ENCODE measurements around the gene NT5DC1.
A peak's percentile ranks its signal among the peaks of the same experiment; 100 is the strongest.

NT5DC1 gene

DNA sequence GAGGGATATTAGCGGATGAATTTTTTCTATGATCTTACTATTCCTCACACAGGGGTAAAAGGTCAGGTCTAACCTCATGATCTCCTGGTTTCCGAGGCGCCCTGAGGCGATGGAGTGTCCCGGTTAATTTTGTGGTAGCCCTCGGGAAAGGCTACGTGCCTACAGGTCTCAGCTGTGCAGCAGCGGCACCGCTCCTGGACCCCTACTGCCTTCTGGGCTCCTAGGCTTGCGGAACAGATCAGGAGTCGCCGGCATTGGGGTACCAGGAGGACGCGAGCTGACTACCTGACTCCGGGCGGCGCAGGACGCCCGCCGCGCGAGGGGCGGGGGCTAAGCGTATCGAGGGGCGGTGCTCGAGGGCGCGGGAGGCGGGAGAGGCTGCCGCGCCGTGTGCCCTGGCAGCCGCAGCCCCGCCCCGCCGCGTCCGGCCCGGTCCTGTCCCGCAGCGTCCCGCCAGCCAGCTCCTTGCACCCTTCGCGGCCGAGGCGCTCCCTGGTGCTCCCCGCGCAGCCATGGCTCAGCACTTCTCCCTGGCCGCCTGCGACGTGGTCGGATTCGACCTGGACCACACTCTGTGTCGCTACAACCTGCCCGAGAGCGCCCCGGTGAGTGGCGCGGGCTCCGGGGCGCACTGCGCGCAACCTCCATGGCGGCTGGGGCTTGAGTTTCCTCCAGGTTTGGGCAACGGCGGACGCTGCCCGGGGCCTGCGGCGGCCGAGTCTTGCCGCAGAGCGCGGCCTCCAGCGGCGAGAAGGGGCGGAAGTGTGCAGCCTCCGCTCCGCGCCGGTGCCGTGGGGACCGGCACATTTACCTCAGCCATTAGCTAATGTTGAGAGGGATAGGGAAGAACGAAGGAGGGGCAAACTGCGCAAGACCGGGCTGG, at the start of gene NT5DC1:
Gene NT5DC1 (plus strand): TSS at position 435 of the 883 bp plus-strand sequence. CDS start 78 bp downstream, at position 513.
- DNase-seq (ENCODE audit: low spot score) = peak; percentile 82

DNA sequence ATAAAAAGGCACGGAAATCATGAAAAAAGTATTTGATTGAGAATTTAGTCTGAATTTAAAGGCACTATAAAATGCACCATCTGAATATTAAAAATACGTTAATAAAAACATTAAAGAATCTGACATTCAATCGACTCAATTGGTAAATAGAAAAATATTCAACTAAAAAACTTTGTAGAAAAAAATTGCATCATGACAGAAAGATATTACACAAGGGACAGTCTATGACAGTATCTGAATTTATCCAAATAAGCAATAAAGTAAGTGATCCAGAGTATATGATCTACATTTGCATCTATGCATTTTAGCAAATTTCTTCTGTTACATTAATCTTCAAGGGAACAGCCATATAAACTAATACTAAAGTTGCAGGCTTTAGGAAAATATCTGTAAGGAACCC, 49.4 kb upstream of the NT5DC1 start:
- DNase-seq (ENCODE audit: low spot score) = no peak

DNA sequence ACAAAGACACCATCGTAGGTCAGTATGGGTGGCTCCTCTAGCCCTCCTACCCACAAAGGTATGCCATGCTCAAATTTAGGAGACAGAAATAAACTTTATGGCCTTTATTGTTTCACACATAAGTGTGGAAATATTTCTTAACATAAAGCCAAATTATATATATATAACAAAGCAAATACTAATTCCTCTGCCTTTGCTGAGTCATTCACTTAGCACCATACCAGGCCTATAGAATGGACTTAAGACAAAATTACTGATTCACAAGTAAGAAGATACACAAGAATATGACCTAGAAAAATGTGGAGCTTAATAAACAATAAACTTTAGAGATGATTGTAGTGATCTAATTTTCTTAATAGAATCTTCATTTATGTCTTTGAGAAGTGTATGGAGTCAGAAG, 45.1 kb upstream of the NT5DC1 start:
- no peak for DNase-seq (ENCODE audit: low spot score)

DNA sequence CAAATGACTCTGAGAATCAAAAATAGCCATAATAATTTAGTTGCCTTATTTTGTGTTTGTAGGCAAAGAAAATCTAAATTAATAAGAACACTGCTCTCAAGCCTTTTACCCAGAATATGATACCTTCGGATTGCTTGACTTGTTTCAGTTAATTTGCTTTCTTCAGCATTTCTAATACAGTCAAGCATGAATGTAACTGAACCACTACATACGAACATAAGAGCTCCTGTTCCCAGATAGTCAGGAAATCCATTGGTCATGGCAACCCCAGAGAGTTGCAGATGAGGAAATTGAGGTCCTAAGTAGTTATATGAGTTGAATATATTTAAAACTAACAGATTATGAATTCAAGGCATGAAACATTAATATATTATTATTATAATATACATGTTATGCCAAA, 42.9 kb upstream of the NT5DC1 start:
- DNase-seq (ENCODE audit: low spot score) = no peak

DNA sequence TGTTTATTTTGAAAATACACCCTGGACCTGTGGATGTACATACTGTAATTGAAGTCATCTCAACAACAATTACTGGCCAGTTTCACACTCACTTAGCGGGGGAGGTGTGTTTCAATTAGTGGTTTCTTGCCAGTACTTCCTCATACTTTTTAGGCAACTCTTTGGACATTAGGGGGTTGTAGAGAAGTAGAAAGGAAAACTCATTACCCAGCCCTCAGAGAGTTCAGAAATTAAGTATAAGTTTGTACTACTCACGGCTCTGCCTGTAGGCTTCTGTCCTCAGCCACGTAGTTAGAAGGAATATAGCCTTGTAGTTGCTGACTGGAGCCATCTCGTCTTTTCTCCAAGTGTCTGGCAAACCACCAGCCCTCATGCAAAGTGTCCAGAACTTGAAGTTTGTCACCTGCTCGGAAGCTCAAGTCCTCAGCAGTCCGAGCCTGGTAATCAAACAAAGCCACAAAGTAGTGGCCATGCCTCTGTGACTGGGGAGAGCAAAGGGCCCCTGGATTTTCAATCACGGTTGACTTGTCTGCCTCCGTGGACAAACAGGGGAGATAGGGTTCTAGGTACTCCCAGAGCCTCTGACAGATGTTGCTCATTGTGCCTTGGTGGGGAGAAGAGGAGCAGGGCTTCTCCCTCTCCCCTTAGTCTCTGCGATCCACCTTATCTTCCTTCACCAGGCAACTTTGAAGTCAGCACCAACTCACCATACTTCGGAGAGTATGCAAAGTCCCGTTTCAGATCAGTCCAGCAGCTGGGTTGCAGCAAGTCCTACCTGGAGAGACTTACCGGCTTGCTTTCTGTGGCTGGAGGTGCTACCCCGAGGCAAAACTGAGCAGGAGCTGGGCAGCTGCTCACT, 40.7 kb upstream of the NT5DC1 start:
- no peak for DNase-seq (ENCODE audit: low spot score)

DNA sequence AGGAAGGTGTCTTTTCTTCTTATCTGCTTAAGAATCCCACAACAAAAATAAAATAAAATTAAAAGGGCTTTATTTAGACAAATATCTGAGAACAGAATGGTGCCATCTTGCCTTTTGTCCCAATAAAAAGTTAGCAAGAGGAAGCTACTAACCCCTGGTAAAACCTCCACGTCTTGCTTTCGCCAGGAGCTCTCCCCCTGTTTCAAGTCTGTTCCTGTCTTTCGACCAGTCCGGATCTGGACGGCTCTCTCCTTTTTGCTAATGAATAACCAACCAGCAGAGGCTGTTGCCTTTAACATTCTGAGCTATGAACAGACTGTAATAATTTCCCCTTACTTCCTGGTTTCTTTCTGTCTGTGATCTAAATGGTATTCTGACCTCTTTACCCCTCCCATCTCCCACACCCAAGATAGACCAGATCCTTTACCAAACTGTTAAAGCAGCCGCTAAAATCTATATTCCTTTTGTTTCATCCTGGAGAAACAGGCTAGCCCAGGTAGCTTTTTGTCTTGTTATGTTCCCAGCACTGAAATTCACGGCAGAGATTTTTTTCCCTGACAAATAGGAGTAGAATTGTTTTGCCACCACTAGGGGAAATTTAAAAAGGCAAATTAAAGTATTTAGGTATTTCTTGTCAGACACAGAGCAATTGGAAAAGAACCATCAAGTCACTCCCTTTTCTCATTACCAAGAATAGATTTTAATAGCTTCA, 39.9 kb upstream of the NT5DC1 start, which contains the start of gene FRK:
Gene FRK (minus strand): TSS at position 320 of the 712 bp plus-strand sequence. CDS start 580 bp downstream, outside the sequence.
- no peak for DNase-seq (ENCODE audit: low spot score)

DNA sequence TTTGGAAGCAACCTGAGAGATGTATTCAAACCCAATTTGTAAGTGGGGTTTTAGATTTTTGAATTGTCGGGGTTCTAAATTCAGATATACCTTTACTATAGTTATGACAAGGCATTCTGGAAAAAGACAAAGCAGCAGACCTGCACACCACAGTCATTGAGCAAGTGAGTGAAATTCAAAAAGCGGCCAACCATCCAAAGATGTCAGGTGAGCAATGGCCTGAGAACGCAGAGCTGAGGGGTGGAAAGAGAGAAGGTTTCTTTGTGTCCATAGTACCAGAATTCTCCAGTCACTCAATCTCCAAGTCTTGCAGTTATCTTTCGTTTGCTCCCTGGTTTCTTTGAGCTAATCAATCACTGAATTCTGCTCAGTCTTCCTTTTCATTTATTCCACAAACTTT, 38.2 kb upstream of the NT5DC1 start:
- no peak for DNase-seq (ENCODE audit: low spot score)

DNA sequence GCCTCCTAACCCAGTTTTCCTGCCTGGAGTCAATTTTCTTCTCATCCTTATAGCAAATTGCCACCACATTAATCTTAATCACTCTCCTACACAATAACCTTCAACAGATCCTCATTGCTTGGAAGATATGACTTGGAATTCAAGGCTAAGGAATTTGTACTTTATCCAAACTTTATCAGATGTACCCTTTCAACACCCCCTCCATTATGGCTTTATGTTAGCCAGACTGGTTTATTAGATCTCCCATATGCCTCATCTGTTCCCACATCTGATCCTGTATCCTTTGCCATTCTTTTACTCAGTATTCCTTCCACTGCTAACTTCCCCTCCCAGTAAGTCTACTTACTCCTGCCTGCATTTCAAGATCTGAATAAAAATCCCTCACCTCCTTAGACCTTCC, 36.0 kb upstream of the NT5DC1 start:
- no peak for DNase-seq (ENCODE audit: low spot score)

DNA sequence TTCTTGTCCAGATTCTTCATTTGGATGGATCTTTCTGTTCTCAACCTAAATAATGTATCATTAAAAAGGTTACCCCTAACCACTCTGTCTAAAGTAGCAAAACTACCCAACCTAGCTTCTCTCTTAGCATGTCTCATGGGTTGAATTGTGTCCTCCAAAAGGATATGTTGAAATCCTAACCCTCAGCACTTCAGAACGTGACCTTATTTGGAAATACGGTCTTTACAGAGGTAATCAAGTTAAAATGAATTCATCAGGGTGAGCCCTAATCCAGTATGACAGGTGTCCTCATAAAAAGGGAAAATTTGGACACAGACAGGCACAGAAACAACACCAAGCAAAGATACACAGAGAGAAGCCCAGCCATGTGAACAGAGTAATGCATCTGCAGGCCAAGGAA, 33.9 kb upstream of the NT5DC1 start:
- DNase-seq (ENCODE audit: low spot score) = no peak

DNA sequence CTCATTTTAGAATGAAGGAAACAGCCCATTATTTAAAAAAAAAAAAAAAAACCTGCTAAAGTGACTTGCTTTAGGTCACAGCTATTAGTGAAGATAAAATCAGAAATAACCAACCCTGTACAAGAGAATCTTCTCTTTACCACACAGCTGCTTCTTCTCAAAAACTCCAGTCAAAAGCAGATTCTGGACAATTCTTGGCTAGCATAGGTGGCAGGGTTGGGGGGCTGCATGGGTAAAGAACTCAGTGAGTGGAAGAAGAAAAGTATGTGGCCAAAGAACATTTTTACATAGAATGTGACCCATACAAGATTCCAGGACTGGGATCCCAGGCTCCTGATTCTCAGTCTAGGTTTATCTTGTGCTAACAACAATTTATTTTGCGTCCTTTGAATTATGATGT, 30.6 kb upstream of the NT5DC1 start:
- DNase-seq (ENCODE audit: low spot score) = no peak

DNA sequence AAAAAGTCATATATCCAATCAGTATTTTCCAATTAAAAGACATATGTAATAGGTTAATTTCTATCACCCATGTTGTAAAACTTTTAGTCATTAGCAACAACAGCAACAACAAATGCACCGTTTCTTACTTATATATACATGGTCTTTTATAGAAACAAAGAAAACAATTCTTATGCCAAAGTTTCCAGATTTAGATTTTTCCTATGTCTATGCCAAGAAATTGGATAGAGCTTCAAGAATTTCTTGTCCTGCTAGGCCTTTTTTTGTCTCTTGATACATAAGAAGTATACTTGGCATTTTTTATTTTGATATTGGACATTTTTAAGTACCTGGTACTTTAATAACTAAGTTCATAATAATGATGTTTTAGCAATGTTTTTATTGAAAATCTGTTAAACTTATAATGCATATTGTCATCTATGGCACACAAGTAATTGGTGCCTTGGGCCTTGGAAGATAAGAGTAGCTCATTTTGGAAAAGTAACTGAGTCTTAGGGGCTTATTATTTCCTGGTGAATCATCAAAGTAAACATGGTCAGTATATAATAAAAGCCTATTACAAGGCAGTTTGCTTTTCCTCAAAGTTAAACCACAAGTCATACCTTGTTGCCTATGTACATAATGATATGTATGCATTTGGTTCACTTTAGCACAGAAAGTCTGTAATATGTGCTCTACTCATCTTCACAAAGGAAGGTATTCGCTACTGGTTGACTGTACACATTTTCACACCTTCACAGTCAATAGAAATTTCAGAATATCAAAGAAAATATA, 29.9 kb upstream of the NT5DC1 start:
- DNase-seq (ENCODE audit: low spot score) = no peak

DNA sequence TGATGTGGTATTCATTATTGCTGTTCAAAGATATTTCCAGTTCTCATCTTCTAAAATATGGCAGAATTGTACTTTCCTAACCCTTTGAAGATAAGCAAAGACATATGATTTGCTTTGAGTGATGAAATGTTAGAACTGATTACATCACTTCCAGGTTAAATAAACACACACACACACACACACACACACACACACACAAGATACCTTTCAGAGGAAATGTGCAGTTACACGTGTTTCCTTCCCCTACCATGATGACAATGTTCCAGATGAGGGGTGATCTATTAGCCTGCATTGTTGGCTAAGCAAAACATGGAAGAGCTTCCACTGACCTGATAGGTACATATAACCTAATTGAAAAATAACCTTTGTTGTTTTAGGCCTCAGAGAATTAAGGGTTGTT, 28.3 kb upstream of the NT5DC1 start:
- no peak for DNase-seq (ENCODE audit: low spot score)

DNA sequence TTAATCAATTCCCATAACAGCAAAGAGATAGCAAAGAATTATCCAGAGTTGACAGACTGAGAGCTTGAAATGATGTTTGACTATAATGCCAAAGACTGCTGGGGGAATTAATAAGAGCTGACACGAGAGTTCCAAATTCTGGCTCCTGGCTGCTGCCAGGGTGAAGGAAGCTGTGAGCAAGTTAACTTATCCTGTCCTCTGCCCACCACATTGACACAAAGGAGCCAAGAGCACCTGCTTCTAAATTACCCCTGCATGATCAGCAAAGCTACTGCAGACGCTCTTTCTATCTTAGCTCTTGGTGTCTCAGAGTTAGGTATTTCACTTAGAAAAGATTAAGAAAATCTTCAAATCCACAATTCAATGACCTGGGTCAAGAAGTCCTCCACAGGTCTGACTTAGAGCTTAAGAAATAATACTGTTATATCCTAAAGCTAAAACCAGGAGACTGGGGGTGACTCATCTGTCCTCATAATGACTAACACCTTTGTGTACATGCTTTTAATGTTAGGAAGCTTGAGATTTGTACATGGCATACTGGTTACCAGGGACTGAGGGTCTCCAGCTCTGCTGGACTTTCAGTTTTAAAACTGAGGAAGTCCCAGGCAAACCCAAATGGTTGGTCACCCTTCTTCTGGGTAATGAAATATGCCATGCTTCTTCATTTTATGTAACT, 26.8 kb upstream of the NT5DC1 start:
- no peak for DNase-seq (ENCODE audit: low spot score)

DNA sequence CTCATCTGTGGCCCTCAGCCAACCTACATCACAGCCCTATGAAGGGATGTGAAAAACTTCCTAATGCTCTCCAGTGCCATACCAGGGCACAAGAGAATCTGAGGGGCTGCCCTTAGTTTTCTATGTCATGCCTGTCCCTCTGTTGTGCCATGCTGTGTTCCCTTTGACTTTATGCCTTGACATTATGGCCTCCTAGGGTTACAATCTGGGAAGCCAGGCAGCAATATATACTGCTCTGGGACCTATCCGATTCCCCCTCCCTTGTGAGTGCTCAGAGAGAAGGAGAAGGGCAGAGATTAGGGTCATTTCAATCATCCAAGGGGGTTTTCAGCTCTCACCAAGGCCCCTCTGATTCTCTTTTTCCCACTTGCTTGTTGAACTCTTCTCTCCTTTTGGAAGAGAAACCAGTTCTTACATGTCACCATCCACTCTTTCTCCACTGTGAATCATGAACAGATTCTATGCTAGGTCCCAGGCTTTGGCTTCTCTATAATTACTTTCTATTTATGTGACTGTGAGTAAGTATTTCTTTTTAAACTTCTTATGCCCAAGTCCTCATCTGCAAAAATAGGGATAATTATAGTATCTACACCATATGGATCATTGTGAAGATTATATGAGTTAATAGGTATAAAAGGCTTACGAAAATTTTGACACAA, 25.8 kb upstream of the NT5DC1 start:
- DNase-seq (ENCODE audit: low spot score) = no peak

DNA sequence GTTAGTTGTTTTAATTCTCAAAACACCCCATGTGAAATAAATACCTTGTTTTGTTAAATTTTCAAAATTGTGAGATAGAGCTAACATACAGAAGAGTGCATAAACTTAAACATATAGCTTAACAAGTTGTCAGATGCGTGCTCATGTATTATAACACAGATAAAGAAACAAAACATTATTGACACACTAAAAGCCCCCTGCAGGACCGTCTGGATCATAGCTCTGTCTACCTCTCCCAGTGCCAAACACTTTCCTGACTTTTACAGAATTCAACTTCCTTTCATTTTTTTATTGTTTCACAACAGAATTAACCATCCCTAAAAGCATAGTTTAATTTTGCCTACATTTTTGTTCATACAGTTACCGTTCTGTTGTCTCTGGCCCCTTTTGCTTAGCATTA, 22.1 kb upstream of the NT5DC1 start:
- no peak for DNase-seq (ENCODE audit: low spot score)

DNA sequence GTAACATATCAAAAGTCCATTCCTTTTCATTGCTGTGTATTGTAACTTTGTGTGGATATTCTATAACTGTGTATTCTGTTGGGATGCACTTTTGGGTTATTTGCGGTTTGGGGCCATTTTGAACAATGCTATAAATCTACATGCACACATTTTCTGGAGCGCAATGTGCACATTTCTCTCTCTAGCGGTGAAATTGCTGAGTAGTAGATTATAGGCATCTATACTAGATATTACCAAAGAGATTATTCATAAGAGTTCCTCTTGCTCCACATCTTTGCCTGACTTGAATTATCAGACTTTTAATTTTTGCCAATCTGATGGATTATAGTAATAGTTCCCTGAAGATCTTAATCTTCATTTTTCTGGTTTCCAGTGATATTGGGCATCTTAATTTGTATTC, 21.7 kb upstream of the NT5DC1 start:
- DNase-seq (ENCODE audit: low spot score) = no peak

DNA sequence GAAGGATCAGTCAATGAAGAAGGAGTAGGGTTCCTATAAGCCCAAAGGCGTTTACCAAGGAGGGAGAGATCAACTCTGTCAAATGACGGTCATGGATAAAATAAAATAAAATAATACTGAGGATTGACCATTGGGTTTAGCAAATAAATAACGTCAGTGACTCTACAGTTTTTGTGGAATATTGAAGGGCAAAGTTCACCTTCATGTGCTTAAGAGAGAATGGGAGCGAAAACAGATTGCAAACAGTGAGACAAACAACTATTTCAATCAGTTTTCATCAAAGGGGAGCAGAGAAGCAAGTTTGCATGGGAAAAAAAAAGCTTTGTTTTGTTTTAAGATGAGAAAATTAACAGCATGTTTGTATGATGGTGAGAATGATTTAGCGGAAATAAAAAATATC, 17.6 kb upstream of the NT5DC1 start:
- no peak for DNase-seq (ENCODE audit: low spot score)

DNA sequence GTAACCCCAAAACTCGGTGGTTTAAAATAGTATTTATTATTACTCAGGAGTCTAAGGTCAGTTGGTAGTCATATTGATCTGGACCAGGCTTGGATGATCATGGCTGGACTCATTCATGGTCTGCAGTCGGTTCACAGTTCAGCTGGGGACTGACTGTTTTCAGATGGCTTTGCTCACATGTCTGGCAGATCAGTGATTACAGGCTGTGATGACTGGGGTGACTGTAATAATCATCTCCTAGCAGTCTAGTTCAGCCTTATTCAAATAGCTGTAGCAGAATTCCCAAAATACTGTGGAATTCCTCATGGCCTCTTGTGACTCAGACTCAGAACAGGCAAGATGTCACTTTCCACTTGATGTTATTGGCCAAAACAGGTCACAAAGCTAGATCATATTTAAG, 16.4 kb upstream of the NT5DC1 start:
- DNase-seq (ENCODE audit: low spot score) = no peak

DNA sequence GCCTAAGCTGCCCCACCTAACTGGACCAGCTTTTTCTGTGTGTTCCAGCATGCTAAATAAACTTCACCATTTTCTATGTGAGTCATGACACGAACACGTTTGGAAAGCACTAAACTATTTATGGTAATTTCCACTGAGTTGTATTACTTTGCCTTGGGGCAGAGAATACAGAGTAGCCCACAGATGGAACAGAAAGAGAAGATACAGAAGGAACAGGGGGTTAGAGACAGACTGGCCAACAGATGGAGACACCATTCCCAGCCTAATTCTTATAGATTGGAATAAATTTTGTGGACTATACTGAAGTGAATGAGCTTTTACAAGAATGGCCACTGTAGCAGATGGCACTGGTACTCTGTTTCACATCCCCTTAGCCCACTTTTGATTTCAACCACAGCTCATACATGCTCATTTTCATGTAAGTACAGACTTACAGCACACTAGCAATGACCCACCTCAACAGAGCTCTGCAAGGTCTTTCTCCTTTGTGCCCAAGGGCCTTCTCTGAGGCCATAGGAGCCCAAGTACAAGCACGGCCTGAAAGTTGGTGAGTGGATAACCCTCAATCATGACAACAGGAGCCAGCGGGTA, 13.1 kb upstream of the NT5DC1 start:
- DNase-seq (ENCODE audit: low spot score) = no peak

DNA sequence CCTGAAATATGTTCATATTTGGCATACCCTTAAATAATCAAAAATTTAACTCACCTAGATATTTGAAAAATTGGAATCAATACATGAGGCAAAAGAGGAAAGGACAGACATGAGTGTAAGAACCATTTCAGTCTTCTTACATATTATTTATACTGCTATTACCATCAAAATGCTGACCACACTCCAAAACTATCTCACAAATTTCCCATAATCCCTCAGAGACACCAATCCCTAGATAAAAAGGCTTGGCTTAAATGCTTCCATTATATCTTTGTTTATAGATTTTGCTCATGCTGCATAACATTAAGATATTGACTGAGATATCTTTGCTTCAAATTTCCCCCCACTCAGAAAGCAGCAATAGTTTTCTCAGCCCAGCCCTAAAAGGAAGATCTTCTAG, 11.7 kb upstream of the NT5DC1 start:
- DNase-seq (ENCODE audit: low spot score) = no peak
